Ascending aorta (tissue), 2 donors: ENCODE data around the gene TP53RK. TPM values are rescaled to one million over a fixed set of nuclear protein-coding genes. Genes with fewer than 3 reads are reported as not detected.

Experiments
- DNase-seq, 2 donors: peaks; one replicate each; pipeline ENCODE4 v3.0.0-alpha.2; 2019; ENCODE audit warnings: low spot score in 2 of 2
- H3K27ac ChIP-seq, 2 donors: fragments of 200-600 bp; sonication (generic); one replicate each; pipeline ENCODE4 v1.5.1; 2016 to 2017; ENCODE audit warnings: mild to moderate bottlenecking in 1 of 2
- H3K27me3 ChIP-seq: fragments of 200-600 bp; sonication (generic); one replicate; pipeline ENCODE4 v1.5.1; 2017
- H3K36me3 ChIP-seq, 2 donors: fragments of 200-600 bp; sonication (generic); one replicate each; pipeline ENCODE4 v1.5.1; 2016
- H3K4me1 ChIP-seq, 2 donors: fragments of 200-600 bp; sonication (generic); one replicate each; pipeline ENCODE4 v1.5.1; 2016 to 2017; ENCODE audit warnings: mild to moderate bottlenecking in 1 of 2
- H3K4me3 ChIP-seq, 2 donors: fragments of 200-600 bp; sonication (generic); one replicate each; pipeline ENCODE4 v1.5.1; 2016 to 2017; ENCODE audit warnings: mild to moderate bottlenecking in 1 of 2
- H3K9me3 ChIP-seq, 2 donors: fragments of 200-600 bp; sonication (generic); one replicate each; pipeline ENCODE4 v1.5.1; 2016
- CTCF ChIP-seq, 3 experiments: fragments of 200-600 bp in 2 of 3; fragments of 450-650 bp in 1 of 3; sonication (generic) in 2 of 3; IDR thresholded peaks; one replicate each; pipeline ENCODE4 v1.5.1; 2016 to 2019; ENCODE audit warnings: antibody characterized with exemption in 3 of 3, mild to moderate bottlenecking in 1 of 3, moderate library complexity in 1 of 3
- intact Hi-C: fragments of 100-400 bp; cut with DNase I; formaldehyde crosslinking; loops from one replicate; pipeline ENCODE4 v1.15.1; 2023
- total RNA-seq: library from RNA; depleted of rRNA; stranded (reverse); fragments of >200 nt; gene quantifications from one replicate; pipeline ENCODE4 v1.1.0, GENCODE V29; 2016

Gene TP53RK
- total RNA-seq, 1 donor from 2014 or later: 30.8 TPM

GRCh38 chr20:46717818-46718541 lies 28.7 kb upstream of the TP53RK start:
- no peak overlapping the region for H3K27ac ChIP-seq
- H3K4me1 ChIP-seq: no peaks in the 10 kb centered on the region
- DNase-seq: no peak
- no peak overlapping the region for H3K4me3 ChIP-seq
- intact Hi-C loops: no loop called here
- H3K27me3 ChIP-seq: no peaks in the 10 kb centered on the region
- peaks cover 0 to 5% of the 10 kb centered on the region in 2 donors for H3K36me3 ChIP-seq
- peaks cover 3 to 7% of the 10 kb centered on the region in 2 donors for H3K9me3 ChIP-seq
- TF ChIP-seq CTCF (IDR thresholded peaks at IDR 0.05): no peak

DNA sequence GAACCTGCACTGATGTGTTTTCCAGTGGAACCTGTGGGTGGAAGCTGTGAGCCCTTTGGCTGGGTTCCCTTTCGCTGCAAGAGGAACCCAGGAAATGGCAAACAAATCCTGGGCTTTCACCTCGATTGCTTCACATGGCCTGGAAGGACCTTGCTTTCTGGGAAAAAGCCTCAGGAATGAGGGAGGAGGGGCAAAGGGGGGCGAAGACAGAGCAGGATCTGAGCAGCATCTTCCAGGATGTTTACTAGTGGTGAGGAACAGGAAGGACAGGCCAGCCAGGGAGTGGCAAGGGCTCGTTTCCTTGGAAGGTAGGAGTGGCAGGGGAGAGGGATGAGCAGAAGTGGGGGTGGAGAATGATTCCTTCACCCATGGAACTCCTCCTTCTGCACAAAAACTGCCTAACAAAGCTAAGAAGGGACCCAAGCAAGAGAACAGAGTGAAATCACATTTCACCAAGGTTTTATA lies 26.1 kb upstream of the TP53RK start:
- no peak for TF ChIP-seq CTCF (IDR thresholded peaks at IDR 0.05)
- Histone ChIP-seq H3K27me3 (no peaks in the 10 kb centered on the region), H3K4me3 (no peak overlapping the region), H3K9me3 (no peaks in the 10 kb centered on the region), H3K36me3 (peaks cover 0 to 5% of the 10 kb centered on the region in 2 donors), H3K4me1 (peaks cover 0 to 4% of the 10 kb centered on the region in 2 donors), H3K27ac (no peak overlapping the region)
- DNase-seq: no peak
- intact Hi-C loops: no loop called here

GRCh38 chr20:46713957-46714834 lies 25.0 kb upstream of the TP53RK start:
- no peak for DNase-seq
- Histone ChIP-seq H3K27me3 (no peaks in the 10 kb centered on the region), H3K27ac (no peak overlapping the region), H3K9me3 (no peaks in the 10 kb centered on the region), H3K4me3 (no peak overlapping the region), H3K4me1 (peaks cover 0 to 5% of the 10 kb centered on the region in 2 donors), H3K36me3 (no peaks in the 10 kb centered on the region)
- no peak for TF ChIP-seq CTCF (IDR thresholded peaks at IDR 0.05)
- intact Hi-C loops: no loop called here

- Histone ChIP-seq H3K36me3 (no peaks in the 10 kb centered on the region), H3K4me3 (no peak overlapping the region), H3K27me3 (no peaks in the 10 kb centered on the region), H3K4me1 (peaks cover 0 to 5% of the 10 kb centered on the region in 2 donors), H3K9me3 (no peaks in the 10 kb centered on the region), H3K27ac (no peak overlapping the region)
- DNase-seq: no peak
- no peak for TF ChIP-seq CTCF (IDR thresholded peaks at IDR 0.05)
- intact Hi-C loops: no loop called here
Measured at GRCh38 chr20:46712056-46712636, 22.9 kb upstream of the TP53RK start.

- no peak for DNase-seq
Measured at GRCh38 chr20:46710153-46710913, 21.1 kb upstream of the TP53RK start.

More at GRCh38 chr20:46710153-46710913, 21.1 kb upstream of the TP53RK start:
- Histone ChIP-seq H3K9me3 (no peaks in the 10 kb centered on the region), H3K36me3 (no peaks in the 10 kb centered on the region), H3K4me1 (peaks cover 0 to 5% of the 10 kb centered on the region in 2 donors), H3K27ac (peak overlapping the region; percentile 61 to 74), H3K27me3 (no peaks in the 10 kb centered on the region), H3K4me3 (peak overlapping the region; percentile 69 to 81)
- intact Hi-C loops: no loop called here
- TF ChIP-seq CTCF (IDR thresholded peaks at IDR 0.05): no peak
